GM12878 (cell line): ENCODE measurements around the gene NMRK1. TPM values are rescaled to one million over a fixed set of nuclear protein-coding genes. Genes with fewer than 3 reads are reported as not detected.

ENCODE experiments used
- ATAC-seq: fragments of 200-7000 bp; cut with Tn5 transposase; 3 replicates; pipeline ENCODE4 v1.9.1; 2020; ENCODE audit warnings: mild to moderate bottlenecking, moderate library complexity
- BruUV-seq: library from RNA; stranded (reverse); fragments of 400-500 nt; replicated peaks from 2 replicates; lab custom pipeline; 2021; lab: Mats Ljungman, UMichigan
- CTCF ChIA-PET: fragments of 300-600 bp; sonication (Branson Sonifier 250); formaldehyde crosslinking; extraction: SDS; loops from one replicate; lab custom pipeline; 2021; ENCODE audit warnings: inconsistent platforms; lab: Yijun Ruan, JAX
- POLR2A ChIA-PET: fragments of 350-600 bp; formaldehyde crosslinking; extraction: SDS; loops from one replicate; lab custom pipeline; 2021; ENCODE audit warnings: inconsistent platforms; lab: Charles Lee
- RAD21 ChIA-PET: fragments of 300-600 bp; sonication (Branson Sonifier 250); formaldehyde crosslinking; loops from one replicate; lab custom pipeline; 2023; ENCODE audit warnings: antibody characterized with exemption; ENCODE audit not compliant: unreplicated experiment; lab: Charles Lee
- SMC1A ChIA-PET: fragments of 300-600 bp; sonication (Branson Sonifier 250); formaldehyde crosslinking; loops from one replicate; lab custom pipeline; 2023; ENCODE audit not compliant: unreplicated experiment, uncharacterized antibody; lab: Charles Lee
- DNase-seq: peaks from one replicate; pipeline ENCODE4 v3.0.0-alpha.2; 2011; ENCODE audit warnings: low read depth, low spot score
- FAIRE-seq: peaks from 3 replicates; lab custom pipeline; 2011; peaks lifted over from hg19 to GRCh38; lab: Jason Lieb, UNC
- H2AFZ ChIP-seq: 2 replicates; pipeline ENCODE4 v1.6.0; 2011; ENCODE audit warnings: low read depth, low read length, control low read depth; ENCODE audit not compliant: control insufficient read depth
- H3K27ac ChIP-seq: 2 replicates; pipeline ENCODE4 v1.5.1; 2011; ENCODE audit warnings: control low read depth; ENCODE audit not compliant: control insufficient read depth, insufficient read depth
- H3K27me3 ChIP-seq, 2 experiments: replicated peaks in 1 of 2; 2 replicates each; pipeline versions ENCODE4 v1.6.0 to v1.6.1; 2011; ENCODE audit warnings: low read length in 1 of 2; ENCODE audit not compliant: control insufficient read depth in 2 of 2, insufficient read depth in 2 of 2
- H3K36me3 ChIP-seq, 2 experiments: 2 replicates each; pipeline ENCODE4 v1.5.1; 2011; ENCODE audit warnings: low read length in 1 of 2; ENCODE audit not compliant: control insufficient read depth in 2 of 2, insufficient read depth in 2 of 2
- H3K4me1 ChIP-seq: 2 replicates; pipeline ENCODE4 v1.6.1; 2011; ENCODE audit warnings: mild to moderate bottlenecking, low read length, moderate library complexity, mixed read lengths; ENCODE audit not compliant: control insufficient read depth, insufficient read depth
- H3K4me2 ChIP-seq: 2 replicates; pipeline ENCODE4 v1.6.0; 2011; ENCODE audit warnings: control low read depth; ENCODE audit not compliant: control insufficient read depth, insufficient read depth
- H3K4me3 ChIP-seq: fragments of 200-600 bp; sonication (generic); 2 replicates; pipeline ENCODE4 v1.5.1; 2016
- H3K79me2 ChIP-seq: 2 replicates; pipeline ENCODE4 v1.6.0; 2011; ENCODE audit warnings: low read length; ENCODE audit not compliant: control insufficient read depth, insufficient read depth
- H3K9ac ChIP-seq: 2 replicates; pipeline ENCODE4 v1.8.0; 2011; ENCODE audit warnings: low read length, control low read depth, mixed read lengths; ENCODE audit not compliant: control insufficient read depth, insufficient read depth
- H3K9me3 ChIP-seq: replicated peaks from 3 replicates; pipeline ENCODE4 v1.5.1; 2011; ENCODE audit warnings: mild to moderate bottlenecking, low read length; ENCODE audit not compliant: control insufficient read depth, insufficient read depth
- H4K20me1 ChIP-seq: 2 replicates; pipeline ENCODE4 v1.6.0; 2011; ENCODE audit not compliant: control insufficient read depth, insufficient read depth
- ATF3 ChIP-seq: IDR thresholded peaks from 2 replicates; pipeline ENCODE4 v1.6.1; 2011; ENCODE audit warnings: low read depth, mild to moderate bottlenecking, low read length, moderate library complexity, borderline replicate concordance; ENCODE audit errors: extremely low read depth
- MEF2B ChIP-seq: fragments of 450-650 bp; IDR thresholded peaks from 2 replicates; pipeline ENCODE4 v1.6.1; 2018; ENCODE audit warnings: mild to moderate bottlenecking, moderate library complexity; ENCODE audit not compliant: partially characterized antibody, poor library complexity, severe bottlenecking
- MXI1 ChIP-seq: fragments of 150-350 bp; IDR thresholded peaks from 2 replicates; pipeline ENCODE4 v1.6.1; 2011; ENCODE audit warnings: low read depth, mild to moderate bottlenecking, inconsistent platforms, low read length, improper control_type of control experiment
- RAD21 ChIP-seq: IDR thresholded peaks from 2 replicates; pipeline ENCODE4 v1.6.1; 2011; ENCODE audit warnings: mild to moderate bottlenecking, low read depth, low read length, moderate library complexity; ENCODE audit not compliant: insufficient read depth
- RAD51 ChIP-seq: fragments of 450-650 bp; IDR thresholded peaks from 2 replicates; pipeline ENCODE4 v1.6.1; 2016; ENCODE audit warnings: moderate library complexity, mild to moderate bottlenecking, inconsistent platforms
- RELB ChIP-seq: fragments of 450-650 bp; IDR thresholded peaks from 2 replicates; pipeline ENCODE4 v1.6.1; 2017; ENCODE audit warnings: low read depth, mild to moderate bottlenecking, moderate library complexity
- TCF3 ChIP-seq: IDR thresholded peaks from 2 replicates; pipeline ENCODE4 v1.6.1; 2012; ENCODE audit warnings: low read depth, mild to moderate bottlenecking, low read length, borderline replicate concordance; ENCODE audit not compliant: insufficient read depth
- ZNF217 ChIP-seq: fragments of 450-650 bp; IDR thresholded peaks from 2 replicates; pipeline ENCODE4 v1.6.1; 2017; ENCODE audit warnings: antibody characterized with exemption, mild to moderate bottlenecking
- ZNF24 ChIP-seq: fragments of 450-650 bp; IDR thresholded peaks from 2 replicates; pipeline ENCODE4 v1.6.1; 2017; ENCODE audit warnings: antibody characterized with exemption, mild to moderate bottlenecking
- WGBS: methylation state at CpG from one replicate; pipeline ENCODE4 v1.1.6; 2016; ENCODE audit warnings: low lambda C conversion rate; ENCODE audit not compliant: insufficient replicate concordance, insufficient coverage; ENCODE audit errors: missing lambda C conversion rate; 5-methylcytosine and 5-hydroxymethylcytosine counted together
- in situ Hi-C: fragments of 300-500 bp; cut with MboI; formaldehyde crosslinking; loops from 9 replicates; pipeline ENCODE4 v1.14.3; 2018; ENCODE audit warnings: mixed read lengths
- intact Hi-C: fragments of 100-400 bp; cut with micrococcal nuclease; formaldehyde crosslinking; loops from one replicate; pipeline ENCODE4 v1.14.2; 2022; ENCODE audit not compliant: unreplicated experiment
- polyA plus RNA-seq, 11 experiments: library from polyadenylated mRNA; depleted of rRNA in 4 of 11; unstranded in 6 of 11; stranded (reverse) in 5 of 11; fragments of >200 nt; fragmentation: Nextera tagmentation in 4 of 11; fragmentation: Illumina TruSeq in 1 of 11; extraction: Ambion mirVana in 4 of 11; extraction: Trizol in 1 of 11; gene quantifications; 1 replicate in 1 of 11; 2 replicates in 10 of 11; pipeline versions ENCODE4 v1.2.1 to v1.2.3, GENCODE V29; 2011 to 2016; ENCODE audit warnings: inconsistent platforms in 2 of 11, missing spikeins in 2 of 11, low read depth in 1 of 11
- total RNA-seq, 4 experiments: library from RNA; depleted of rRNA in 3 of 4; stranded (reverse); fragments of >200 nt in 3 of 4; fragmentation: Illumina TruSeq in 1 of 4; extraction: Trizol in 1 of 4; gene quantifications; 2 replicates each; pipeline versions ENCODE4 v1.2.1 to v1.2.3, GENCODE V29; 2013 to 2021

Gene NMRK1
- total and polyA plus RNA-seq, 10 of the 15 experiments (the other 5 are each of a cell fraction or from before 2014, with no cell fraction given): 8.4 to 17.2 (median 12.1) TPM

GRCh38 chr9:75105841-75106240, 17.9 kb upstream of the NMRK1 start:
- FAIRE-seq (no peak), ATAC-seq (no peak), DNase-seq (no peak)
- Histone ChIP-seq H2AFZ (no peak overlapping the region), H3K27me3 (no peaks in the 10 kb centered on the region), H3K79me2 (peaks cover 2% of the 10 kb centered on the region), H3K4me2 (no peak overlapping the region), H3K9me3 (no peaks in the 10 kb centered on the region), H3K9ac (no peak overlapping the region), H3K4me1 (no peaks in the 10 kb centered on the region), H4K20me1 (no peaks in the 10 kb centered on the region; the same call in 1 of the 2 replicates), H3K36me3 (peaks cover 0 to 4% of the 10 kb centered on the region in 2 experiments; a peak in 1 of 4 replicates), H3K27ac (no peak overlapping the region), H3K4me3 (no peak overlapping the region)
- ChIA-PET POLR2A (interaction anchor here (0.6 kb wide), 1 partner anchor 16 kb away, joined by 4 read pairs; no protein-coding TSS in a partner anchor), SMC1A (interaction anchor here (1.4 kb wide), 1 partner anchor 13 kb away, joined by 4 read pairs; no protein-coding TSS in a partner anchor), CTCF (interaction anchor here (1.2 to 1.6 kb wide), 2 partner anchors 11 to 15 kb away, joined by 3 to 4 read pairs; no protein-coding TSS in a partner anchor), RAD21 (no interaction called here)
- 87% methylated on average over 2 of the region's 2 CpGs for WGBS
- TF ChIP-seq ATF3: no peak
- no peak for TF ChIP-seq RAD51
- no peak for TF ChIP-seq MXI1
- no peak for TF ChIP-seq RAD21
- TF ChIP-seq TCF3: no peak
- no peak for TF ChIP-seq ZNF24
- no peak for TF ChIP-seq MEF2B
- no peak for TF ChIP-seq ZNF217
- no peak for TF ChIP-seq RELB
- intact Hi-C loops: no loop called here
- in situ Hi-C loops: no loop called here
- no TSS peak for BruUV-seq
